ENCODE measurements around the gene UCKL1.

DNA sequence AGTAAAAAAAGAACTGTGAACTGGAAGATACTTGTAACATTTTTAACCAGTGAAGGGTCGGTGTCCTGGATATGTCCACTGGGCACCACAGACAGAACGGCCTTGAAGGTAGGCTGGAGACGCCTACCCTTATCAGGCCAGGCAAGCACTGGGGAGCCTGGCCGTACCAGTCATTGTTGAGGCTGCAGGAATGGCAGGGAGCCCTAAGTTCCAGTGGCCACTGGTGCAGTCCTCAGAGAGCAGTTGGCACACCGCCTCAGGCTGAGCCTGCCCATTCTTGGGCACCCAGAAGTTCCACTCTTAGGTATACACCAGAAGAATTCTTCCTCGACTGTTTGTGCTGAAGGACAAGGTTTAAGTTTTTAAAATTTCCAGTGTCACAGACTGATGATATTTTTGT lies 40.7 kb downstream of the UCKL1 start:
- TF ChIP-seq POLR2A (IDR thresholded peaks at IDR 0.05) = no peak
- TF ChIP-seq, protein P1, sequence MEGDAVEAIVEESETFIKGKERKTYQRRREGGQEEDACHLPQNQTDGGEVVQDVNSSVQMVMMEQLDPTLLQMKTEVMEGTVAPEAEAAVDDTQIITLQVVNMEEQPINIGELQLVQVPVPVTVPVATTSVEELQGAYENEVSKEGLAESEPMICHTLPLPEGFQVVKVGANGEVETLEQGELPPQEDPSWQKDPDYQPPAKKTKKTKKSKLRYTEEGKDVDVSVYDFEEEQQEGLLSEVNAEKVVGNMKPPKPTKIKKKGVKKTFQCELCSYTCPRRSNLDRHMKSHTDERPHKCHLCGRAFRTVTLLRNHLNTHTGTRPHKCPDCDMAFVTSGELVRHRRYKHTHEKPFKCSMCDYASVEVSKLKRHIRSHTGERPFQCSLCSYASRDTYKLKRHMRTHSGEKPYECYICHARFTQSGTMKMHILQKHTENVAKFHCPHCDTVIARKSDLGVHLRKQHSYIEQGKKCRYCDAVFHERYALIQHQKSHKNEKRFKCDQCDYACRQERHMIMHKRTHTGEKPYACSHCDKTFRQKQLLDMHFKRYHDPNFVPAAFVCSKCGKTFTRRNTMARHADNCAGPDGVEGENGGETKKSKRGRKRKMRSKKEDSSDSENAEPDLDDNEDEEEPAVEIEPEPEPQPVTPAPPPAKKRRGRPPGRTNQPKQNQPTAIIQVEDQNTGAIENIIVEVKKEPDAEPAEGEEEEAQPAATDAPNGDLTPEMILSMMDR (IDR thresholded peaks at IDR 0.05) = no peak
